GM19328 (cell line): ENCODE results near the gene MAPKAPK2.
A peak's percentile ranks its signal among the peaks of the same experiment; 100 is the strongest.
"Not testable (repeated sequence)": the region's sequence is repeated elsewhere in the genome, so short reads cannot be mapped to it uniquely, and the experiment has no call there.

Source experiments
- ATAC-seq: cut with Tn5 transposase; IDR thresholded peaks from one replicate; pipeline ENCODE4 v1.9.1; 2021; ENCODE audit warnings: mild to moderate bottlenecking, moderate library complexity; ENCODE audit not compliant: unreplicated experiment

MAPKAPK2 gene

DNA sequence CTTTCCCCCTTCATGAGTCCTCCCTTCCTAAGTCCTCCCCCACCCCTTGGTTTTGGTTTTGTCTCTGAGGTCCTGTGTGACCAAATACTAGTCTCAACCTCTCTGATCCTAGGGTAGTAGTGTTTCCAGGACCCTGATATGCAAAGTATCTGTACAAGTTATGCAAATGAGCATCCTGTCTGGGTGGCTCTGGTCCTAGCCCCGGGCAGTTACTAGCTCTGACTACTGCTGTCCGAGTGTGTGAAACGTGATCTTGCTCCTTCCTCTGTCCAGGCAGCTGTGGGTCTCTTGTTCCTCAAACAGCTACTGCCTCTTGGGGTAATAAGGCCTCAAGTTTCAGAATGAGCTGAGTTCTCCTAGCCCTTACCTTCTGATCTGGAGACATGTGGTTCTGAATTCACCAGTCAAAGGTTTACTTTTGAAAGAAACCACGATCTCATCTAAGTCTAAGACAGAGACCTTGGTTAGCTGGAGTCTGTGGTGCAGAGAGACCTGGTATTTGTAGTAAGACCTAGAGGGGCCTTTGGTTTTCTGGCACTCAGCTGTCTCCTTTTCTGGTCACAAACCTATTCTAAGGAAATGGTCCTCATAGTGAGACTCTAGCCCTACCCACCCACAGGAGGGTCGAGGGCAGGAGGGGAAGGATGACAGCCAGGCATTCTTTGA, 54.8 kb downstream of the MAPKAPK2 start:
- peak; percentile 72 for ATAC-seq

DNA sequence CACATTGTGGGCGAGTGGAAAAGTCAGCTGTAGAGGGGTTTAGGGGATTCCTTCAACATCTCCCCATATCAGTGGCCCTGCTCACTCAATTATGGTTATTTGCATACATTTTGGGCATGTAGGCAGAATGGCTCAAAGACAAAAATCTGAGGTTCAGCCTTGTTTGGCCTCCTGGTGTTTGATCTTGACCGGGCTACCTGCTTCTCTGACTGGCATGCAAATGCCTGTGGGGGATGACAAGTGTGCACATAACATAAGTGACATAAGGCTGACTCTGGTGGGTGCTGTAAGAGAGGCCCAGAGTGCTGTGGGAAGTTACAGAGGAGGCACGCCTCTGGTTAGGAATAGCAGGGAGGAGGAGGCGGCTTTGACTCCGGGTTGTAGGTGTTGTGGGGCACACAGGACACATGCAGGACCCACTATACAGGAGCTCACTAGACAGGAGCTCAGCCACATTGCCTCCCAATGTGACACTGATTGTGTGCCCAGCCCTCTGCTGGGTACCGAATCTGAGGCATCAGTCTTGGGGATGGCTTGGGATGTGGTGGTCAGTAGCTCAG, 56.5 kb downstream of the MAPKAPK2 start:
- ATAC-seq = no peak

GRCh38 chr1:206742719-206743383, 58.1 kb downstream of the MAPKAPK2 start:
- no peak for ATAC-seq

- no peak for ATAC-seq
Measured at GRCh38 chr1:206744683-206745082, 60.0 kb downstream of the MAPKAPK2 start.

- no peak for ATAC-seq
Measured at GRCh38 chr1:206745301-206745700, 60.6 kb downstream of the MAPKAPK2 start.

- ATAC-seq = no peak
Measured at GRCh38 chr1:206748348-206749030, 63.8 kb downstream of the MAPKAPK2 start.

- no peak for ATAC-seq
Measured at GRCh38 chr1:206751891-206752290, 67.2 kb downstream of the MAPKAPK2 start.

DNA sequence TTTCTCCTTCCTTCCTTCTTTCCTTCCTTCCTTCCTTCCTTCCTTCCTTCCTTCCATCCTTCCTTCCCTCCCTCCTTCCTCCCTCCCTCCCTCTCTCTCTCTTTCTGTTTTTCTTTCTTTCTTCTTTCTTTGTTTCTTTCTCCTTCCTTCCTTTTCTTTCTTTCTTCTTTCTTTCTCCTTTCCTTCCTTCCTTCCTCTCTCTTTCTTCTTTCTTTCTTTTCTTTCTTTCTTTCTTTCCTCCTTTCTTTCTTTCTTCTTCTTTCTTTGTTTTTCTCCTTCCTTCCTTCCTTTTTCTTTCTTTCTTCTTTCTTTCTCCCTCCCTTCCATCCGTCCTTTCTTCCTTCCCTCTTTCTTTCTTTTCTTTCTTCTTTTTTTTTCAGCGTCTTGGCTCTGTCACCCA, 67.8 kb downstream of the MAPKAPK2 start:
- no peak for ATAC-seq

DNA sequence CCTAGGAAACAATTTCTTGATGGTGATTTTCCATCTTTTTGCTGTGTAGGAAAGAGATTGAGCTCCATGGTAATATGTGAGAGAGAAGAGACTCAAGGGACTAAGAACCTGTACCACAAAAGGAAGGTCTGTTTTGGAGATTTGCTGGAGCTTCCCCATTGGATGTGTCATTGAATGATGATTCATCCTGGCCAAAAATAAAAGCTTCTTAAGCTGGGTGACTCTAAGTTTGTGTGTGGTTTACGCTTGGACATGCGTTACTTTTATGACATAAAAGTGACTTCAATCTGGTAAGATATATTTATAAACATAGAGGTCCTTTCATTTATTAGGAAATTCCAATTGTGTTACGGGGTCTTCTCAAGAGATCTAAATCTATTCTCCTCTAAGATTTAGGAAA, 68.4 kb downstream of the MAPKAPK2 start:
- ATAC-seq = no peak

- ATAC-seq = no peak
Measured at GRCh38 chr1:206754011-206754410, 69.3 kb downstream of the MAPKAPK2 start.

DNA sequence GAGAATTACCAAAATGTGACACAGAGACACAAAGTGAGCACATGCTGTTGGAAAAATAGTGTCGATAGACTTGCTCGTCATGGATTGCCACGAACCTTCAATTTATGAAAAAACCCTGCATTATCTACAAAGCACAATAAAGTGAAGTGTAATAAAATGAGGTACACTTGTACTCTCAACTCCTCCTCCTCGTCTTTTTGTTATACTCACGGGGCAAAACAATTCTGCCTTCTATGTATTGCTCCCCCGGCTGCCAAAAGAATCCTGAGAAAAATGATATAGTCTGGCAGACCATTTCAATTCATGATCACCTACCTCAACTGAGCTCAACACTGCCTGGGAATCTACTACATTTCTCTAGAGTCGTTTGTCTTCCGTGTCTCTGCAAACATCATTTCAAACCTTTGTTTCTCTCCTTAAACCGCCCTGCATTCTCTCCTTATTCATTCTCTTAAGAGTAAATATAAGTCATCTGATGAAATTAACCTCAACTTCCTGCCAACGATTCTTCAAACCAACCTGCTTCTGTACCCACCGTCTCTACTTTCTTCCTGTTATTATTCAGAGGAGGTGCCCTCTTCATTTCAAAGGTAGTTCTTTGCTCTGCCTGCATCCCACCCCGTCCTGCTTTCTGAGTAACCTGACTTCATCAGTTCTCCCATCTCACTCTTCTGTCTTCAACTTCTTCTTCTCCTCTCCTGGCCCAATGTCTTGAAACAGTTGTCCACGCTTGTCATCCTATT, 73.0 kb downstream of the MAPKAPK2 start:
- ATAC-seq = no peak

- no peak for ATAC-seq
Measured at GRCh38 chr1:206760590-206760989, 75.9 kb downstream of the MAPKAPK2 start.

DNA sequence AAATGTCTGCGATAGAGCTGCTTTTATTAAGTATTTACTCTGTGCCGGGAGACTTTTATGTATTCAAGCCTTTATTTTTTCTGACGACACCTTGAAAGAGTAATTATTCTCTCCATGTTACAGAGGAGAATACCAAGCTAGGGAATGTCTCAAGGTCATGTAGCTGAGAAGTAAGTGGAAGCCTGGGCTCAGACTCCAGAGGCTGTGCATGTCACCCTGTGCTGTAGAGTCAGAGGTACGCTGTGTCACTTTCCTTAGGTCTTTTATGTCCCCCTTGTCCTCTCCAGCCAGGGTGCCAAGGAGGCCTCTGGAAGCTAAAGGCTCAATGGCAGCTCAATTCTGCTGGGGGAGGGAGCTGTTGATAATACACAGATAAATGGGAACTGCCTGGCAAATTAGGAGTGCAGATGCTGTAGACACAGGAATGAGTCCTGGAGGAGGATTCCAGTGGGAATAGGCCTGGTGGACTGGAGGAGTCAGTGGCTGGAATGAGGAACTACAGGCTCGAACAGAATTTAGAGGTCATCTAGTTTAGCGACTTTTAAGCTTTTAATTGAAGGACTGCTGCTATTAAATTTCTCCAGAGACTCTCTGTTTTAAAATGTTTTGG, 76.6 kb downstream of the MAPKAPK2 start:
- no peak for ATAC-seq

DNA sequence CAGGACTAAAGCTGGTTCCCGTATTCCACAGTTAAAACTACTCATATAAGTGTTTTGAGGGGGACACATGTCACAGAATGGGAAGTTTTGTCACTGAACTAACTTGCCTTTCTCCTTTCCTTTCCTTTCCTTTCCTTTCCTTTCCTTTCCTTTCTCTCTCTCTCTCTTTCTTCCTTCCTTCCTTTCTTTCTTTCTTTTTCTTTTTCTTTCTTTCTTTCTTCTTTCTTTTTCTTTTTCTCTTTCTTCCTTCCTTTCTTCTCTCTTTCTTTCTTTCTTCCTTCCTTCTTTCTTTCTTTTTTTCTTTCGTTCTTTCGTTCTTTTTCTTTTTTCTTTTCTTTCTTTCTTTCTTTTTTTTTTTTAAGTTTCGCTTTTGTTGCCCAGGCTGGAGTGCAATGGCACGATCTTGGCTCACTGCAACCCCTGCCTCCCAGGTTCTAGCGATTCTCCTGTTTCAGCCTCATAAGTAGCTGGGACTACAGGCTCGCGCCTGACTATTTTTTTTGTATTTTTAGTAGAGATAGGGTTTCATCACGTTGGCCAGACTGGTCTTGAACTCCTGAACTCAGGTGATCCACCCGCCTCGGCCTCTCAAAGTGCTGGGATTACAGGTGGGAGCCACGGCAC, 78.1 kb downstream of the MAPKAPK2 start:
- not testable (repeated sequence) for ATAC-seq

- ATAC-seq = not testable (repeated sequence)
Measured at GRCh38 chr1:206765771-206766170, 81.1 kb downstream of the MAPKAPK2 start.

GRCh38 chr1:206766251-206766856, 81.6 kb downstream of the MAPKAPK2 start:
- ATAC-seq = peak; percentile 39

DNA sequence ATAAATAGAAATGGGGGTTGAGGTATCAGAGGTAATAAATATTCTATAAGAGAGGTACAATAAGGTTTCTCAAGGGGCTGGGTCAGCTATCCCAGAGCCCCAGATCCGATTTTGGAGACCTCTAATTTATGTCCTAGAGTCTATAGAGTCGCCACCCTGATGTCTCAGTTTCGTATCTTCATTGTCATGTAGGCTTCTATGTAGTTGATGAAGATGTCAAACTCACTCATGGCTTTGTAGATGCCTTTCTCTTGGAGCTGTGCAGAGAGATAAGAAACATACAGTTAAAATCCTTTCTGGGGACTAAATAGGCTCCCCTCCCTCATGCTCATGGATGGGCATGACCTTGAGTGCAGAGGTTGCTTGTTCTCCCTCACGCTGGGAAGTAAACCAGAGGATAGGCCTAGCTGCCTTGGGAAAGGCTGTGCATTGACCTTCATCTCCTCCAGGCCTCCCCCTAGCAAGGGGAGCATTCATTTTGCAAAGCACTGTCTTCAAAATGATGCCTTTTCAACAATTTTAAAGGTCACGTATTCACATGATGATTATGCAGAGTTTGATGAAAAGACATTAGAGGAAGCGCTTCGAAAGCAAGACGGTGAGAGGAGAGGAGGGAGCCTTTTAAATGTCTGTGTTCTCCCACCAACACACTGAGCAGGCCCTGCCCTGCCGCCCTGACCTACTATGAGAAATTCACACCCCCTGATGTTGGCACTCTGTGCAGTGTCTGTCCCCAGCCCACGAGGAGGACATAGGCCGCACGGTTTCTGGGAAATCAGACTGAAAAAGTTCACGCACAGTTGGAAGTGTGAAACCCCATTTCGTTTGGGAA, 84.0 kb downstream of the MAPKAPK2 start:
- ATAC-seq = no peak

DNA sequence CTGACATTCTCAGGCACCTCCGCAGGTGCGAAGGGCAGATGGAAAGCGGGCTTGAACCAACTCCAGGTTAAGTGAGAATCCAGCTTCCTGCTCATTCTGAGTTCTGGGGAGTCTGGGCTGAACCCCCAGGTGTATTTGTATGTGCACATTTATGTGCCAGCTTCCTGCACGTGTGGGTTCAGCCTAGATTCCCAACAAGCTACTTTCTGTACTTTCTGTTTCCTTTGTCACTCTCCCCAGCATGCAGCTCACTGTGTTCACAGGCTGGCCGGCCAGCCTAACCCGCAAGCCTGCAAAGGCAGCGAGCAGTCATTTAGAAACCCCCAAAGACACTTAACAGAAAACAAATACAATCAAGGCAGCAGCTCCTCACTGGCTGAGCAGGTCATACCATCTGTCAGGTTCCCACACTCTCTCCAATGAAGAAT, 84.6 kb downstream of the MAPKAPK2 start:
- peak; percentile 75 for ATAC-seq
